Frontal cortex (tissue), 4 donors: ENCODE results near the gene ZNF688. TPM values are rescaled to one million over a fixed set of nuclear protein-coding genes. Genes with fewer than 3 reads are reported as not detected.

Experiments
- DNase-seq, 2 donors: peaks; one replicate each; pipeline ENCODE4 v3.0.0; 2012; ENCODE audit warnings: low spot score in 2 of 2
- FAIRE-seq: peaks from 2 replicates; lab custom pipeline; 2012; peaks lifted over from hg19 to GRCh38; lab: Jason Lieb, UNC
- total RNA-seq: library from RNA; depleted of rRNA; stranded (reverse); fragments of >200 nt; gene quantifications from one replicate; pipeline ENCODE4 v1.2.3, GENCODE V29; 2014
- donor health status: control.
- donor health status: control.
- donor health status: control.

Gene ZNF688
- total RNA-seq, 1 donor from 2014 or later: 7.3 TPM

DNA sequence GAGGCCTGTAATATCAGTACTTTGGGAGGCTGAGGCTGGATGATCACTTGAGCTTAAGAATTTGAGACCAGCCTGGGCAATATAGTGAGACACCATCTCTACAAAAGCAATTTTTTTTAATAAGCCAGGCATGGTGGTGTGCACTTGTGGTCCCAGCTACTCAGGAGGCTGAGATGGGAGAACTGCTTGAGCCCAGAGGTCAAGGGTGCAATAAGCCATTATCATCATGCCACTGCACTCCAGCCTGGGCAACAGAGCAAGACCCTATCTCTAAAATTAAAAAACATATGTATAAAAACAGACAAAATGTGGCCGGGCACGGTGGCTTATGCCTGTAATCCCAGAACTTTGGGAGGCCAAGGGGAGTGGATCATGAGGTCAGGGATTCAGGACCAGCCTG, 17.1 kb upstream of the ZNF688 start:
- DNase-seq (no peak), FAIRE-seq (no peak)

DNA sequence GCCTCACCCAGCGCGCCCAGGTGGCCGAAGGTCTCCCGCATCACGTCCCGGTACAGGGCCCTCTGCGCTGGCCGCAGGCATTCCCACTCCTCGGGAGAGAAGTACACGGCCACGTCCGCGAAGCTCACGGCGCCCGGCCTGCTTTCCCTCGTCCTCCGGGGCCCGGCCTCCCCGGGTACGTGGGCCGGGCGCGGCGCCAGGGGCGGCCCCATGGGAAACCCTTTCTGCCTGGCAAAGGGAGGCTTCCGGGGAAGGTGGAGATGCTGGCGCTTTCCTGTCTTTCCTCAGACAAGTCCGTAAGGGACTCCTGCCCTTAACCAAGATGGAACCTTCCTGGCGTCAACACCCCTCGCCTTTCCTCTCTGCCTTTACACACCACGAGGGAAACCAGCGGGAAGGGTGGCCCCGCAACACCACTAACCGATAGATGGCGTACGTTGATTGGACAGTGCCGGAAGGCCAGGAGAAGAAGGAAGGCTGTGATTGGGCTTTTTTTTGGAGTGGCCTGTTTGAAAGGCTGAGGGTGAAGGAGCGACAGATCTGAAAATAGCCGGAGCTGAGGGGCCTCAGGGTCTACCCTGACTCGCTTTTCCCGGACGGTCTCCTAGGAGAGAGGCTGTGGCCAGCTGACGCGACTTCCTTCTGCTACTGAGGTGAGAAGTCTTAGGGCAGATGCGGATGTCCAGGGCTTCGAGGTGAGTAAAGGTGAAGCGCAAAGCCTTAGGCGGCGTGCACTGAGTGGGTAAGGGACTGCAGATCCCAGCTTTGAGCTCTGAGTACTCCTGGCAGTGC, 14.1 kb upstream of the ZNF688 start, which contains the start of gene ZNF785:
Gene ZNF785 (minus strand): TSS at position 298 of the 792 bp plus-strand sequence. CDS start 86 bp downstream, at position 212.
- DNase-seq: peak; percentile 90 to 96
- no peak for FAIRE-seq

DNA sequence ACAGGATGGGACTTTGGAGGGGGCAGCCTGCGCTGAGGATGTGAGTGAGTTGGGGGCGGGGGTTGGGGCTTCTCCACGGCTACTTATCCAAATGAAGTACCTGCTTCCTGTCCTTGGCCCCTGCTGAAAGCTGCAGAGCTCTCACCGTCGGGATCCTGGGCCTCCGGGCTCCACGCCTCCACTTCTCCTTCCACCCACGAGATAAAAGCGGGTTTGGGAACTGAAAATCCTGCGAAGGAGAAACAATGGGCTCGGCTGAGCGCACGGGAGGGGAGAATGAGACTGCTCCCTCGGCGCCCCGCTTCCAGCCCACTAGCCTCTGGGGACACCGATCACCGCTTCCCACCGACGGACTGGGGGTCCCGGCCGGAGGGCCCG, 13.5 kb upstream of the ZNF688 start:
- DNase-seq (no peak), FAIRE-seq (no peak)

DNA sequence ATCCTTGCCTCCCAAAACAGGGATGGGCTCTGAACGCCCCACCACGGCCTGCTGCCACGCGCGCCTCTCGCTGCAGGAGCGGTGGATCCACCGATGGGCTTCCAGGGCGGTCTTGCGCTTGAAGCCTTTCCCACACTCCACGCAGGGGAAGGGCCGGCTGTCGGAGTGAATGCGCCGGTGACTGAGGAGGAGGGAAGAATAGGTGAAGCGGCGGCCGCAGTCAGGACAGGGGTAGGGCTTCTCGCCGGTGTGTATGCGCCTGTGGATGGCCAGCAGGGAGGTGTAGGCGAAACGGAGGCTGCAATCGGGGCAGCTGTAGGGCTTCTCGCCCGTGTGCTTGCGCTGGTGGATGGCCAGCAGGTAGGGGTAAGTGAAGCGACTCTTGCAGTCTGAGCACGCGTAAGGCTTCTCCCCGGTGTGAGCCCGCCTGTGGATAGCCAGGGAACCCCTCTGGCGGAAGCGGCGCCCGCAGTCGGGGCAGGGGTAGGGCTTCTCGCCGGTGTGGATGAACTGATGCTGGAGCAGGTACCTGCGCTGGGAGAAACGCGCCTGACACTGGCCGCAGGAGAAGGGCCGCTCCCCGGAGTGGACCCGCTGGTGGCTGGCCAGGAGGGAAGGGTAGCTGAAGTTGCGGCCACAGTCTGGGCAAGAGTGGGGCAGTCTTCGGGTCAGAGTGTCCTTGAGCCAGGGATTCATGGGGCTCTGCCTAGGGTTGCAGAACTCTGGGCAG, 11.3 kb upstream of the ZNF688 start:
- DNase-seq (no peak), FAIRE-seq (no peak)

DNA sequence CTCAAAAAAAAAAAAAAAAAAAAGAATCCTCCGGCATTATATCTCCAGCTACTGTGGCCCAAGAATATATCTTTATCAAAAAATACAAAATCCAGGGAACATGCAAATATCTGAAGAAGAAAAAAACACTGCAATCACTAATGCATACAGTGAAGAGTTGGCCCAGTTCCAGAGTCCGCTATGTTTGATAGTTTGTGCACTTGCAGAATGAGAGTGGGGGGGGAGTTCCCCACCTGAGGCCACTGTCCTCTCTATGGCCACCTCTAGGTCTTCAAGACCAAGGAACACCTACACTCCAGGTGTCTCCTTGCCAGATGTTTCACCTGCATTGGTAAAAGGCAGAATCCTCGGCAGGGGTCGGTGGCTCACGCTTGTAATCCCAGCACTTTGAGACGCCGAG, 9.9 kb upstream of the ZNF688 start:
- FAIRE-seq (no peak), DNase-seq (no peak)

DNA sequence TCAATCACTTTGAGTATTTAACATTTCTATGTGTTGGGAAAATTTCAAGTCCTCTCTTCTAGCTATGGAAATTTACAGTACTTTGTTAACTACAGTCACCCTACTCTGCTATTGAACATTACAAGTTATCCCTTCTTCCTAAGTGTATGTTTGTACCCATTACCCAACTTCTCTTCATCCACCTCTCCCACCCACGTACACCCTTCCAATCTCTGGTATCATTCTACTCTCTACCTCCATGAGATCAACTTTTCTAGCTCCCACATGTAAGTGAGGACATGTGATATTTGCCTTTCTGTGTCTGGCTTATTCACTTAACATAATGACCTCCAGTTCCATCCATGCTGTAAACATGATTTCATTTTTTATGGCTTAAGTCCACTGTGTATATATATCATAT, 3.2 kb upstream of the ZNF688 start:
- FAIRE-seq (no peak), DNase-seq (no peak)

DNA sequence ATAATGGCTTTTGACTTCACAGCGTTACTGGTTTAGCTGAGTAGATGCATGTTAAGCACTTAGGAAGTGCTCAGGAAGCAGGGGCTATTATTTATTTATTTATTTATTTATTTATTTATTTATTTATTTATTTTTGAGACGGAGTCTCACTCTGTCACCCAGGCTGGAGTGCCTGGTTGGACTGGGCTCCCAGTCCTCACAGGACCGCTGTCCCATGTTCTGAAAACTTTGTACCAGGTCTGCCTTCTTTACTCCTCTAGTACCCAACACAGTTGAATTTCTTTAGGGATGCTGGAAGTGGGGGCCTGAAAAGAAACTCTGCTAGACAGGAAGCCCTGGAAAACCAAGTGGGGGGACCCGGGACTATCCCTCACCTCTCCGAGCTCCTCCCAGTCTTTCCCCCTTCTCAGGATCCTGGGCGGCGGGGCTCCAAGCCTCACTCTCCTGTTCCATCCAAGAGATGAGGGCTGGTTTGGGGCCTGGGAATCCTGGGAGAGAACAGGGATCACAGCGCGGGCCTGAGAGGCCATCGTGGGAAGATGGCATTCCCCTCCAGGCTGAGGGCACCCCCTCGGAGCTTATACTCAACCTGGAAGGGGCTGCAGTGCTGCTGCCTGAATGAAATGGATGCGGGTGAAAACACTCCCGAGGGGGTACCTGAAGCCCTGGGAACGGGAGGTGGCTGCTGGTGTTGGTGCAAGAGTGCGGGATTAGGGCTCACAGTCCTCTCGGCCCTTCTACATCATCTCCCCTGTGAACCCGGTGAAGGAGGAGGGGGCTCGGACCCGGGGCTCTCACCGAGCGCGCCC, 674 bp downstream of the ZNF688 start:
- DNase-seq (peak; percentile 51 to 67), FAIRE-seq (no peak)

DNA sequence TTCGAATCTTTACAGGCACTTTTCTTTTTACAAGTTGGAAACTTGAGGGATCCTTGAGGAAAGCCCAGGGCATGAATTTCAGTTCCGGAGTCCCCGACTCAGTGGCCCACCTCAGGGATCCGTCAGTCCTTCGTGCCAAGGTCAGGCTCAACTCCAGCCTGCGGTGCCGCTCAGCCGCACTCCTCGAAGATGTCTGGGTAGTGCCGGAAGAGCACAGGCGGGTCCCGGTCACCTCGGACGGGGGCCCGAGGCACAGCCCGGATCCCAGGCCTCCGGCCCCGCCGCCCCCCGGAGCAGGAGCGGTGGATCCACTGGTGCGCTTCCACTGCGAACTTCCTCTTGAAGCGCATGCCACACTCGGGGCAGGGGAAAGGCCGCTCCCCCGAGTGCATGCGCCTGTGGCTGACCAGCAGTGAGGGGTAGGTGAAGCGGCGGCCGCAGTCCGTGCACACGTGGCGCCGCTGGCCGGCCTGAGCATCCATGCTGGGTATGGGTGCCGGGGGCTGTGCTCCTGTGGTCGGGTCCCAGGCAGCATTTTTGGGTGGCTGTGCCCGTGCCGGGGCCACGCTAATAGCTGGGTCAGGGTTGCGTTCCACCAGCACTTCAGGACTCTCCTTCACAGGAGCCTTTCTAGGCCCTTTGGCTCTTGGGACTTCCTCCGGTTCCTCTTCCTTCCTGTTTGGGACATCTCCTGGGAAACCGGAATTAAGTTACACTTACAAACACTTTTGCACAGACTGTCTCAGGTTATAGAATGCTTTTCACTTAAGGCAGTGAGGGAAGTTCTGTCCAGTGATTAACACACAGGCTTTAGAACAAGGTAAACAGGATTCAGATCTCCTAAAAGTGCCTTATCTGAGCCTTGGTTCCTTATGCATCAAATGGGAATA, 1.5 kb downstream of the ZNF688 start:
- FAIRE-seq (no peak), DNase-seq (no peak)

DNA sequence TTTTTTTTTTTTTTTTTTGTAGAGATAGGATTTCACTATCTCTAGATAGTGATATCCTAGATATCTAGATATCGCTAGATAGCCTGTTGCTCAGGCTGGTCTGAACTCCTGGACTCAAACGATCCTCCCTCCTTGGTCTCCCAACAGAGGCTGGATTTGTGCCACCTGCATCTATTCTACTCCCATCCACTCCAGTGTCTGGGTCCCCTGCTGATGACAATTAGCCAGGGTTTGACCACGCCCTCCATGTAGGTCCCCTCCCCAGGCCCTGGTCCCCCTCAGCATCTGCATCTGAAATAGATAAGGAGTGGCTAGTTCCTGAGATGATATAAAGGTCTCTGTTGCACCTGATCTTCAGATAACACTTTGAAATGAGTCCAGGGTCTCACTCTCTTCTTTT, 2.2 kb downstream of the ZNF688 start:
- FAIRE-seq (no peak), DNase-seq (no peak)

DNA sequence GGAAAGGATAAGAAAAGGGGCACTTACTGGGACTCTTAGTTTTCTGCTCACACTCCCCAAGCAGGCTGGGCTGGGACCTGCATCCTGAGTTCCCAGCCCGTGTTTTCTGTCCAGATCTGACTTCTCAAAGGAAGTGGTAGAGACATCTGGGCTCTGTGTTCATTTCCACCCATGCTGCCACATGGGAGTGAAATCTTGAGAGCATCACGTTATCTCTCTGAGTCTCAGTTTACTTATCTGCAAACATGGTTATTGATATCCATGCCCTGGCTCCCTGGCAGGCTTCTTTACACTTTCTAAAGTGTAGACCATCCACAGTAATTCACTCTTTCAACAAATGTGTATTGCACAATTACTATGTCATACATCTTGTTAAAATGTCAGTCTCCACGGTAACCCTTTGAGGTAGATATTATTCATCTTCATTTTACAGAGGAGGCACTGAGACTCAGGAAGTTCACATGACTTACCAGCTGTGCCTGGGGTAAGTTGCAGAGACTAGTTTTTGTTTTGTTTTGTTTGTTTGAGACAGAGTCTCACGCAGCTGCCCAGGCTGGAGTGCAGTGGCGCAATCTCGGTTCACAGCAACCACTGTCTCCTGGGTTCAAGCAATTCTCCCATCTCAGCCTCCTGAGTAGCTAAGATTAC, 3.4 kb downstream of the ZNF688 start:
- DNase-seq (no peak), FAIRE-seq (no peak)

DNA sequence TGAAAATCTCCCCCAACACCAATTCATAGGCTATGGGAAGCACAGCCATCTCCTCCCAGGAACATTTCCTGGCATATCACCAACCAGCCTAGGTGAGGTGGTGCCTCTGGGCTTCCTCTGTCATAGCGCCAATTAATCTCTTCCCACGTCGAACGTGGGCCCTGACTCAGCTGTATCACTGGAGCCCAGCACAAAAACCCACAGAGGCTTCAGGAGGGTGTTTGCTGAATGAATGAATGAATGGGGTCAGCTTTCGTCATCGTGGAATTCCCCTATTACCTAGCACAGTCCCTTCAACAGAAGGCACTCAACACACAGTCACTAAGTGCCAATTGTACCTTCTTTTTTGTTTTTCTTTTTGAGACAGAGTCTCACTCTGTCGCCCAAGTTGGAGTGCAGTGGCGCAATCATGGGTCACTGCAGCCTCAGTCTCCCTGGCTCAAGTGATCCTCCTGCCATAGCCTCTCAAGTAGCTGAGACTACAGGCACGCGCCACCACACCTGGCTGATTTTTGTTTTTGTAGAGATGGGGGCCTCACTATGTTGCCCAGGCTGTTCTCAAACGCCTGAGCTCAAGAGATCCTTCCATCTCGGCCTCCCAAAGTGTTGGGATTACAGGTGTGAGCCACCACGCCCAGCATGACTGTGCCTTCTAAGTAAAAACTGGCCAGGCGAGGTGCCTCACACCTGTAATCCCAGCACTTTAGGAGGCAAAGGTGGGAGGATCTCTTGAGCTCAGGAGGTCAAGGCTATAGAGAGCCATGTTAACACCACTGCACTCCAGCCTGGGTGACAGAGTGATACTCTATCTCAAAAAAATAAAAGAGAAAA, 4.1 kb downstream of the ZNF688 start:
- FAIRE-seq: no peak
- no peak for DNase-seq

DNA sequence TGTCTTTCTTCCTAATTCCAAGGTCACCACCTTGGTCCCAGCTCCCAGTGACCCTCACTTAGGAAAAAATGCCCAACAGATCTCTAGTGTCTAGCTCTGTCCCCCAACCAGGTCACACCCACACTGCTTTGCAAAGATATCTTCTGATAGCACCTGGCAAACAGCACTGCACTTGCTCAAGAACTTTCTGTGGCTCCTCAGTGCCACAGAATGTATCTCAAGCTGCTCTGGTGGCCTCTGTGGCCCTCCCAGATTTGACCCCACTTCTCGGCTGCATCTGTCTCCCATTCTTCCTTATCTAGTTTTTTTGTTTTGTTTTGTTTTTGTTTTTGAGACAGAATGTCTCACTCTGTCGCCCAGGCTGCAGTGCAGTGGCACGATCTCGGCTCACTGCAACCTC, 5.0 kb downstream of the ZNF688 start:
- DNase-seq (no peak), FAIRE-seq (no peak)

DNA sequence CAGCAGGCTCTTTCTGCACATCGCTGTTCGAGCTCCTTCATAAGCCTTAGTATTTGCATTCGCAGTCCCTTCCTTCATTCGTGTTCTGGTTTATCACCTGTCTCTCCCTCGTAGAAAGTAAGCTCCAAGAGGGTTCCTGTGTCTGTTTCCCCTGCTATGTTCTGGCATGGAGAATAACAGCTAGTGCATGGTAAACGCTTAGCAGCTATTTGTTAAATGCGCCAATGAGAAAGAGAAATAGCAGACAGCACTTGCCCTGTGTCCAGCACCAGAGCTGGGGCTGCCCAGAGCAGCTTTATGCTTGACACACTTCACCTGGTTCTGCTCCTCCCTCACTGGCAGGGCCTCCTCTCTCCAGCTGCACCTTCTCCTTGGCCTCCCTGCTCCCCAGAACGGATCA, 5.5 kb downstream of the ZNF688 start:
- no peak for DNase-seq
- FAIRE-seq: no peak

DNA sequence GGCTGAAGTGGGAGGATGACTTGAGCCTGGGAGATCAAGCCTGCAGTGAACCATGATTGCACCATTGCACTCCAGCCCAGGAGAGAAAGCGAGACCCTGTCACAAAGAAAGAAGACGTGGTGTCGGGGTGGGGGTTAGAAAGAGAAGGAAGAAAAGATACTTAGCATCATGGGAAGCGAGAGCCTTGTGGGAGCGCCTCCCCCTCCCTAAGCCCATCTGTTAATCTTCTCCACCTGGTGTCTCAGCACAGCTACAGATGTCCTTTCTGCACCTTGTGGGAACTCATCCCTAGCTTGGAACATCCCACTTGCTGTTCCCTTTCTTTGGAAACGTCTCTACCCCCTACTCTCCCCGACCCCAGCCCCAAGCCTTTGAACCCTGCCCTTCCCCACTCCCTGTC, 6.0 kb downstream of the ZNF688 start:
- FAIRE-seq: no peak

DNA sequence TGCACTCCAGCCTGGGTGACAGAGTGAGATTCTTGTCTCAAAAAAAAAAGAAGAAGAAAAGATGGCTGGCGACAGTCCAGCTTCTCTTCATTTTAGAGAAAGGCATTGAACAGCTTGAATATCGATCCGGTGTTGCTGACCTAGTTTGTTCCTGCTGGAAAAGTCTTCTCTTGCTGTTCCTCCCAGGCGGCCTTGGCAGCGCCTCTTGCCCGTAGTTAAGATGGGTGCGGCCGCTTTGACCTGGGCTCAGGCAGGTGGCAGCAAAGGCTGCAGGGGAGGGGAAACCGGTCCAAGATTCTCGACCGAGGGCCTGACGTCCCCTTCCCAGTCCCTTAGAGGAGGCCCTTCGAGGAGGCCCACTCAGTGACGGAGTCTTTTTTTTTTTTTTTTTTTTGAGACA, 9.5 kb downstream of the ZNF688 start:
- no peak for FAIRE-seq
- DNase-seq: no peak

More for the DNA sequence above, 6.0 kb downstream of the ZNF688 start:
- DNase-seq: no peak

DNA sequence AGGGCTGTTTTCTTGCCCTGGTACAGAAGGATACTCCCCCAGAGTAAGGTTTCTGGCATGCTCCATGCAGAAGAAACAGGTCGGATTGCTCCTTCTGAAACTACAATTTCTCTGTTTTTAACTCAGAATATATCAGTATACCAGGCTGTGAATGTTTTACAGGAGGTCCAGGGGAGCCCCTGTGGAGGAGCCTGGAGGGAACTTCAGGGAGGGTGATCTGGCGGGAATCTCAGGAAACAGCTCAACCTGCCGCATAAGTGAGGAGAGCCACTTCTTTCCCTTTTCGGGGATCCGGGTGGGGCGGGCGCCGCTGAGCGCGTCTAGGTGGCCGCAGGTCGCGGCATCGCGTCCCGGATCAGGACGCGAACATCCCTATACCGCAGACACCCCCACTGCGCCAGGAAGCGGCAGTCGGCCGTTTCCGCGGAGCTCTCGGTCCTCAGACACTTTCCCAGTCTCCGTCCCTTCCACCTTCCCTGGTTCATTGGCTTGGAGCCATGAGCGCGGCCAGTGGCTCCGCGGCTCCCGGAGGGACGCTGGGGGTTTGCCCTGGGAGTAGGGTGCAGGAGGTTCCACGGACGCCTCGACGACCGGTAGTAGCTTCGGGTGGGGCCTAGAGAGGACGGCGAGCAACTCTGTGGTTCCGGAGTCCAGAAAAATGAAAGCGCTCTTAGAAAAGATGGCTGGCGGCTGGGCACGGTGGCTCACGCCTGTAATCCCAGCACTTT, 10.3 kb downstream of the ZNF688 start:
- FAIRE-seq: no peak
- no peak for DNase-seq

DNA sequence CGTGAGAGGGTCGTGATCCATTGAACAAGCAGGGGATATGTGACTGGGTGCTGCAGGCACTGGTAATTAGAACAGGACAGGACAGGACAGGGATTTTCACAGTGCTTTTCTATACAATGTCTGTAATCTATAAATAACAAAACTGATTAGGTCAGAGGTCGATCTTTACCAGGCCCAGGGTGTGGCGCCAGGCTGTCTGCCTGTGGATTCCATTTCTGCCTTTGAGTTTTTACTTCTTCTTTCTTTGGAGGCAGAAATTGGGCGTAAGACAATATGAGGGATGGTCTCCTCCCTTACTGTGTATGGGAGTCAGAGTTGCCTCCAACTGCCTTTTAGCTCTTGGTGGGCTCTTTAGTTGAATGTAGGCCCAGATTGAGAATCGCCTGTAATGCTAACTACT, 11.8 kb downstream of the ZNF688 start:
- DNase-seq (no peak), FAIRE-seq (no peak)
